Central memory CD4-positive, alpha-beta T cell (primary cell): ENCODE data around the gene SYTL3.
"Not testable (repeated sequence)": the region's sequence is repeated elsewhere in the genome, so short reads cannot be mapped to it uniquely, and the experiment has no call there.

Source experiments
- DNase-seq: peaks from one replicate; pipeline ENCODE4 v3.0.0; 2022

The SYTL3 gene

GRCh38 chr6:158701268-158701667, 51.4 kb downstream of the SYTL3 start:
- not testable (repeated sequence) for DNase-seq

- no peak for DNase-seq
Measured at GRCh38 chr6:158703111-158703836, 53.4 kb downstream of the SYTL3 start.

- DNase-seq: peak; percentile 68
Measured at GRCh38 chr6:158703837-158704822, 54.3 kb downstream of the SYTL3 start.

GRCh38 chr6:158705386-158706126, 55.7 kb downstream of the SYTL3 start:
- no peak for DNase-seq

- DNase-seq: no peak
Measured at GRCh38 chr6:158706369-158706982, 56.6 kb downstream of the SYTL3 start.

- no peak for DNase-seq
Measured at GRCh38 chr6:158707120-158707820, 57.4 kb downstream of the SYTL3 start.

- DNase-seq: no peak
Measured at GRCh38 chr6:158707821-158708195, 58.0 kb downstream of the SYTL3 start.

GRCh38 chr6:158708239-158708638, 58.4 kb downstream of the SYTL3 start:
- DNase-seq: no peak

GRCh38 chr6:158709809-158710208, 60.0 kb downstream of the SYTL3 start:
- no peak for DNase-seq

GRCh38 chr6:158711264-158711663, 61.4 kb downstream of the SYTL3 start:
- no peak for DNase-seq

- no peak for DNase-seq
Measured at GRCh38 chr6:158713469-158713868, 63.6 kb downstream of the SYTL3 start.

GRCh38 chr6:158714706-158715105, 64.9 kb downstream of the SYTL3 start:
- no peak for DNase-seq

GRCh38 chr6:158715330-158716311, 65.8 kb downstream of the SYTL3 start:
- no peak for DNase-seq

GRCh38 chr6:158717341-158718330, 67.8 kb downstream of the SYTL3 start:
- DNase-seq: peak; percentile 34

- DNase-seq: no peak
Measured at GRCh38 chr6:158718461-158719046, 68.7 kb downstream of the SYTL3 start.

- DNase-seq: no peak
Measured at GRCh38 chr6:158722176-158722729, 72.4 kb downstream of the SYTL3 start.

- no peak for DNase-seq
Measured at GRCh38 chr6:158725704-158726103, 75.8 kb downstream of the SYTL3 start.

GRCh38 chr6:158729906-158730540, 80.2 kb downstream of the SYTL3 start:
- DNase-seq: no peak
